ENCODE measurements around the gene TSPY3.
"Not testable (repeated sequence)": the region's sequence is repeated elsewhere in the genome, so short reads cannot be mapped to it uniquely, and the experiment has no call there.

TSPY3 gene

GRCh38 chrY:9398121-9398520 lies at the start of gene TSPY3:
Gene TSPY3, plus strand, starts transcription at chrY:9398421. Its CDS starts 46 bp downstream, at chrY:9398467.
- DNase-seq = not testable (repeated sequence)

DNA sequence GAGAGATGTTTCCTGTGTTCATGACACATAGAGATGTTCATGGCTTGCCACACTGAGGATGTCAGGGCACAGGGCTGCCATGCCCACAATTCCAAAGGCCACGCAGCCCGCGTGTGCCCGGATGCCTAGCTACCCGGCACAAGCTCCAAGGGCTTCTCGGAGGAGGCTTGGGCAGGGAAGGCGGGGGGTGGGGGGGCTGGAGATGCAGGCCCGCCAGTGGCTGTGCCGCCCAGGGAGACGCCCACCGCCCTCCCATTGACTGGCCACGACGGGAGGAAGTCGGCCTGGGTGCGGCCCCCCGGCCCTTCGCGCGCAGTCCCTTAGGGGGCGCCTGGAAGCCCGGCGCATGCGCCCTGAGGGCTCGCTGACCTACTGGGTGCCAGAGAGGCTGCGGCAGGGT lies 40.7 kb upstream of the TSPY3 start, which contains the start of gene TSPY8:
TSPY8 (plus strand) TSS at position 301 of the 400 bp plus-strand sequence; CDS start at position 347, 46 bp downstream.
- not testable (repeated sequence) for DNase-seq

GRCh38 chrY:9396527-9396926 lies 1.7 kb upstream of the TSPY3 start:
- not testable (repeated sequence) for DNase-seq

All from DMS153 (cell line).